Keratinocyte (primary cell): ENCODE measurements around the gene SNPH. TPM values are rescaled to one million over a fixed set of nuclear protein-coding genes. Genes with fewer than 3 reads are reported as not detected.

Experiments used
- DNase-seq: peaks from one replicate; pipeline ENCODE4 v3.0.0-alpha.2; 2011; ENCODE audit warnings: low read depth, missing footprints, low spot score
- FAIRE-seq: peaks from 2 replicates; lab custom pipeline; 2011; peaks lifted over from hg19 to GRCh38; lab: Jason Lieb, UNC
- H2AFZ ChIP-seq: 2 replicates; pipeline ENCODE4 v1.6.0; 2012; ENCODE audit warnings: low read length, control low read depth, inconsistent platforms; ENCODE audit not compliant: control insufficient read depth
- H3K27ac ChIP-seq: 2 replicates; pipeline ENCODE4 v1.5.1; 2011; ENCODE audit warnings: low read length; ENCODE audit not compliant: control insufficient read depth, insufficient read depth
- H3K27me3 ChIP-seq: 3 replicates; pipeline ENCODE4 v1.6.0; 2011; ENCODE audit warnings: low read length; ENCODE audit not compliant: control insufficient read depth, insufficient read depth; ENCODE audit errors: extremely low read depth
- H3K36me3 ChIP-seq, 2 experiments: 2 replicates in 1 of 2; 3 replicates in 1 of 2; pipeline ENCODE4 v1.5.1; 2011; ENCODE audit warnings: low read length in 2 of 2, mild to moderate bottlenecking in 1 of 2; ENCODE audit not compliant: control insufficient read depth in 2 of 2, insufficient read depth in 2 of 2; ENCODE audit errors: extremely low read depth in 1 of 2
- H3K4me1 ChIP-seq: 3 replicates; pipeline ENCODE4 v1.5.1; 2011; ENCODE audit warnings: low read length; ENCODE audit not compliant: control insufficient read depth, insufficient read depth; ENCODE audit errors: extremely low read depth
- H3K4me2 ChIP-seq: 3 replicates; pipeline ENCODE4 v1.6.0; 2011; ENCODE audit warnings: low read depth, low read length; ENCODE audit not compliant: control insufficient read depth, insufficient read depth; ENCODE audit errors: extremely low read depth
- H3K4me3 ChIP-seq, 3 experiments: fragments of 200-600 bp in 1 of 3; sonication (generic) in 1 of 3; 2 replicates in 2 of 3; 3 replicates in 1 of 3; pipeline ENCODE4 v1.5.1; 2011 to 2016; ENCODE audit warnings: low read length in 3 of 3, mild to moderate bottlenecking in 3 of 3, control low read depth in 2 of 3, inconsistent platforms in 1 of 3, low read depth in 1 of 3, mixed read lengths in 1 of 3, mixed run types in 1 of 3, moderate library complexity in 1 of 3; ENCODE audit not compliant: control insufficient read depth in 2 of 3, insufficient read depth in 2 of 3; ENCODE audit errors: extremely low read depth in 1 of 3
- H3K79me2 ChIP-seq: 2 replicates; pipeline ENCODE4 v1.6.0; 2012; ENCODE audit warnings: low read length; ENCODE audit not compliant: control insufficient read depth, insufficient read depth
- H3K9ac ChIP-seq: 3 replicates; pipeline ENCODE4 v1.6.0; 2011; ENCODE audit warnings: low read length; ENCODE audit not compliant: control insufficient read depth, insufficient read depth; ENCODE audit errors: extremely low read depth
- H3K9me1 ChIP-seq: 3 replicates; pipeline ENCODE4 v1.6.0; 2011; ENCODE audit warnings: low read length; ENCODE audit not compliant: control insufficient read depth, insufficient read depth; ENCODE audit errors: extremely low read depth
- H3K9me3 ChIP-seq: 2 replicates; pipeline ENCODE4 v1.5.1; 2012; ENCODE audit warnings: low read depth, low read length; ENCODE audit not compliant: control insufficient read depth
- H4K20me1 ChIP-seq: 3 replicates; pipeline ENCODE4 v1.6.0; 2011; ENCODE audit warnings: low read length; ENCODE audit not compliant: control insufficient read depth, insufficient read depth; ENCODE audit errors: extremely low read depth
- CTCF ChIP-seq, 3 experiments: IDR thresholded peaks in 1 of 3; conservative IDR thresholded peaks in 1 of 3; optimal IDR thresholded peaks in 1 of 3; 2 replicates in 2 of 3; 3 replicates in 1 of 3; pipeline versions ENCODE3 to v1.5.1; 2011; ENCODE audit warnings: low read length in 3 of 3, mild to moderate bottlenecking in 3 of 3, moderate library complexity in 2 of 3, control low read depth in 1 of 3, inconsistent platforms in 1 of 3; ENCODE audit not compliant: insufficient read depth in 2 of 3; ENCODE audit errors: extremely low read depth in 1 of 3
- EZH2 ChIP-seq: IDR thresholded peaks from one replicate; pipeline ENCODE4 v1.6.1; 2012; ENCODE audit warnings: inconsistent platforms, mild to moderate bottlenecking, low read length, moderate library complexity
- dilution Hi-C: fragments of 300-500 bp; cut with MboI; formaldehyde crosslinking; loops from one replicate; pipeline ENCODE4 v1.7.0; 2020; ENCODE audit warnings: low sequenced_read_pairs; ENCODE audit not compliant: extremely low pct_ligation_motif_present
- polyA plus RNA-seq, 5 experiments: library from polyadenylated mRNA; depleted of rRNA in 3 of 5; stranded (reverse) in 3 of 5; stranded (forward) in 1 of 5; unstranded in 1 of 5; fragments of >200 nt; gene quantifications; 1 replicate in 1 of 5; 2 replicates in 3 of 5; 3 replicates in 1 of 5; pipeline versions ENCODE4 v1.2.1 to v1.2.3, GENCODE V29; 2011 to 2012; ENCODE audit warnings: missing spikeins in 2 of 5, low read depth in 1 of 5, low replicate concordance in 1 of 5

The SNPH gene
- polyA plus RNA-seq, 1 donor (not counting 4 experiments of a cell fraction or from before 2014, with no cell fraction given): 1.3 TPM

- Histone ChIP-seq H3K79me2 (no peaks in the 10 kb centered on the region), H3K4me3 (no peak overlapping the region), H3K36me3 (no peaks in the 10 kb centered on the region), H3K9me3 (no peaks in the 10 kb centered on the region), H2AFZ (no peak overlapping the region), H3K27ac (no peak overlapping the region), H3K9ac (no peak overlapping the region), H3K9me1 (no peaks in the 10 kb centered on the region), H3K4me2 (no peak overlapping the region), H3K4me1 (no peaks in the 10 kb centered on the region), H3K27me3 (peaks cover 6% of the 10 kb centered on the region), H4K20me1 (no peaks in the 10 kb centered on the region)
- DNase-seq: no peak
- dilution Hi-C loops: no loop called here
- no peak for FAIRE-seq
- TF ChIP-seq EZH2 (no peak), CTCF (optimal IDR thresholded peaks at IDR 0.05 in 1 of 3, IDR thresholded peaks at IDR 0.05 in 1 of 3, conservative IDR thresholded peaks at IDR 0.05 in 1 of 3; ENCODE audit: extremely low read depth in 1 of 3, insufficient read depth in 2 of 3, low read length in 3 of 3) (no peak)
Measured at GRCh38 chr20:1241456-1241855, 24.6 kb upstream of the SNPH start.

- TF ChIP-seq EZH2: no peak
- no peak for TF ChIP-seq CTCF (optimal IDR thresholded peaks at IDR 0.05 in 1 of 3, IDR thresholded peaks at IDR 0.05 in 1 of 3, conservative IDR thresholded peaks at IDR 0.05 in 1 of 3; ENCODE audit: extremely low read depth in 1 of 3, insufficient read depth in 2 of 3, low read length in 3 of 3)
- H3K27me3 ChIP-seq: peaks cover 6% of the 10 kb centered on the region
- no peaks in the 10 kb centered on the region for H4K20me1 ChIP-seq
- no peaks in the 10 kb centered on the region for H3K9me1 ChIP-seq
- H3K4me2 ChIP-seq: no peak overlapping the region
- dilution Hi-C loops: no loop called here
- H2AFZ ChIP-seq: no peak overlapping the region
- no peaks in the 10 kb centered on the region for H3K36me3 ChIP-seq
- no peak overlapping the region for H3K4me3 ChIP-seq
- no peak for DNase-seq
- H3K9ac ChIP-seq: no peak overlapping the region
- no peaks in the 10 kb centered on the region for H3K79me2 ChIP-seq
- H3K27ac ChIP-seq: no peak overlapping the region
- H3K9me3 ChIP-seq: no peaks in the 10 kb centered on the region
- H3K4me1 ChIP-seq: no peaks in the 10 kb centered on the region
- no peak for FAIRE-seq
Measured at GRCh38 chr20:1242099-1242498, 24.0 kb upstream of the SNPH start.
